Measurements from ENCODE around the gene GPR31.

GPR31 gene

GRCh38 chr6:167118006-167118405 lies 39.8 kb downstream of the GPR31 start:
- DNase-seq (ENCODE audit: low spot score) = no peak

- no peak for DNase-seq (ENCODE audit: low spot score)
Measured at GRCh38 chr6:167116838-167117228, 40.9 kb downstream of the GPR31 start.

- no peak for DNase-seq (ENCODE audit: low spot score)
Measured at GRCh38 chr6:167116109-167116837, 41.5 kb downstream of the GPR31 start.

DNA sequence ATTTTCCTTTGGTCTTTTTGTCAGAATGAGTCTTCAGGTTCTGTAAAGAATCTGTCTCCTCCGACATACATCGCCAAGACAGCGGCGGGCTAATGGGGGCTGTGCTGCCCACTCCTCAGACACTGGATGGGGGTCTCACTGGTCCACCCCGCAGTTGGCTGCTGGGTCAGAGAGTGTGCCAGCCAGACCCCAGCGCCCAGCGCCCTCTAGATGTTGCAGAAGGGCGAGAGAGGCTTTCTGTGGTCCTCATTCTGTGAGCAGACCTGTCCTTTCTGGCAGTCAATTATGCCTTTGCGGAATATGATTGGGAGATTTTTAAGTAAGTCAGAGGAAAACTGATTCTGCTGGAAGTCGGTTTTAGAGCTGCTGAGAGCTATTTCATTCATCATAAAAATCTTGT lies 42.7 kb downstream of the GPR31 start:
- no peak for DNase-seq (ENCODE audit: low spot score)

GRCh38 chr6:167113935-167114910 lies 43.6 kb downstream of the GPR31 start:
- no peak for DNase-seq (ENCODE audit: low spot score)

- DNase-seq (ENCODE audit: low spot score) = no peak
Measured at GRCh38 chr6:167113047-167113754, 44.6 kb downstream of the GPR31 start.

- DNase-seq (ENCODE audit: low spot score) = no peak
Measured at GRCh38 chr6:167112421-167112820, 45.4 kb downstream of the GPR31 start.

GRCh38 chr6:167111597-167111996 lies 46.2 kb downstream of the GPR31 start:
- DNase-seq (ENCODE audit: low spot score) = no peak

DNA sequence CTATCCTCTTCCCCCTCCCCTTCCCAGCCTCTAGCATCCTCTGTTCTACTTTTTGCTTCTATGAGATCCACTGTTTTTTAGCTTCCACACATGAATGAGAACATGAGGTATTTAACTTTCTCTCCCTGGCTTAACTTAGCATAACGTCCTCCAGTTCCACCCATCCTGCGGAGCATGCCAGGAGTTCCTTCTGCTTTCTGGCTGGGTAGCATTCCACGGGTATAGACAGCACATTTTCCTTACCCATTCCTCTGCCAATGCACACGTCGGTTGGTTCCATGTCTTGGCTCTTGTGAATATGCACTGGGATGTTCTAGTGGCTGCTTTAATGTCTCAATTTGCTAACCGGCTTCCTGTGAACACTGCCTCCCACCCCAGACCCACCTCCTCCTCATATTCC lies 48.1 kb downstream of the GPR31 start:
- no peak for DNase-seq (ENCODE audit: low spot score)

DNA sequence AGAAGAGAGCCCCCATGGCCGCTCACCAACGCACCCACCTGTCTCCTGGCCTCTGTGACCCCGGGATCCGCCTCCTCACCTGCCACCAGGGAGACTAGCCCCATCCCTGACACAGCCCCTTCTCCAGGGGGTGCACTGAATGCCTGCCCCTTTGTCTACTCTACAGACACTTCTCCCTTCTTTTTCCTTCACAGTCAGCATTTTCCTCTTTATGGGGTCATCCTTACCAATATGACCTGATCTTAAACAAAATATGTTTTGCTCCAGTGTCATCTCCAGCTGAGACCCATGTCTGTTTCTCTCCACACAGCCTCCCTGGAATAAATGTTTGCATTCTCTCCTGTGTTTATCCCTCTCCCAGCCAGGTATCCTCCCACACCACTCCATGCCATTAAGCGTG lies 49.5 kb downstream of the GPR31 start:
- DNase-seq (ENCODE audit: low spot score) = no peak

DNA sequence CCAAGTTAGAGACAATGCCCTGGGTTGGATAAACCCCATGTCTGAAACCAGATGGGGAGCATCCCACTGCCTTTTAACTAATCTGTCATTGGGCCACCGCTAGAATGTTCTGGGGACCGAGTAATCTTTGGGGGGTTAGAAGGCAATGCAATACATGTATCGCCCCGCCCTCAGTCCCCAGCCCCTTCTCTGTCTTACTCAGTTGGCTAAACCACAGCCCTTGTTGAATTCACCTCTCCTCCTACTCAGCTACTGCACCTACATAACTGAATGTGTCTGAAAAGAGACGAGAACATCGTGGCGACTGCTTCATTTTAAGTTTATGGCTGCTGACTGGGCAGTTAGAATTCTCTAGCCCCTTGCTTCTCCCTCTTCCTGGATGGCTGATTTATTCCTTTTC lies 50.0 kb downstream of the GPR31 start:
- DNase-seq (ENCODE audit: low spot score) = no peak

DNA sequence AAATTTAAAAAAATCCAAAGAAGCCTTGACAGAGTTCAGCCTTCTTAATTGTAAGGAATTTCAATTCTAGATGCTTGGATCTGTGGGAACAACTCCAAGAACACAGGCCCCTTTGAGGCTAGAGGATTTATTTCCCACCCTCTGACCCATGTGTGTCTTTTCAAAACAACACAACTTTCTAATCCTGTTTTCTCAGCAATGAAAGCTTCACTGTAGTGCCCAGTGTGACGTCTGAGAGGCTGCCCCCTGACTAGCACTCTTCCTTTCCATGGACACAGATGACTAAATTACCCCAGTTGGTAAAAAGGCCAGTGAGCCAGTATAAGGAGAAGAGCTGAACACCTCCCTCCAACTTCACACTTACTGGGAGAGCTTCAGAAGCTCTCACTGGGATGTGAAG lies 51.4 kb downstream of the GPR31 start:
- DNase-seq (ENCODE audit: low spot score) = no peak

Data from HuH-7 (cell line).